IMR-90 (cell line): ENCODE data around the gene CDKAL1.

Experiments used
- CEBPB ChIP-seq: IDR thresholded peaks from 2 replicates; pipeline ENCODE4 v1.6.1; 2012; ENCODE audit warnings: low read depth, low read length, improper control_type of control experiment
- CHD1 ChIP-seq: IDR thresholded peaks from 2 replicates; pipeline ENCODE4 v1.6.1; 2012; ENCODE audit warnings: low read depth, low read length, improper control_type of control experiment
- FOS ChIP-seq: fragments of 150-350 bp; IDR thresholded peaks from 2 replicates; pipeline ENCODE4 v1.6.1; 2016; ENCODE audit warnings: low read depth, low read length
- MAZ ChIP-seq: IDR thresholded peaks from 2 replicates; pipeline ENCODE4 v1.6.1; 2012; ENCODE audit warnings: low read depth, mild to moderate bottlenecking, low read length, improper control_type of control experiment, moderate library complexity, borderline replicate concordance
- POLR2A ChIP-seq: IDR thresholded peaks from 2 replicates; pipeline ENCODE4 v1.6.1; 2012; ENCODE audit warnings: mild to moderate bottlenecking, low read depth, low read length
- RCOR1 ChIP-seq: IDR thresholded peaks from 2 replicates; pipeline ENCODE4 v1.6.1; 2012; ENCODE audit warnings: mild to moderate bottlenecking, low read length, improper control_type of control experiment; ENCODE audit not compliant: insufficient replicate concordance
- SMC3 ChIP-seq: fragments of 150-350 bp; IDR thresholded peaks from 2 replicates; pipeline ENCODE4 v1.6.1; 2016; ENCODE audit warnings: low read depth, mild to moderate bottlenecking, antibody characterized with exemption, low read length, moderate library complexity
- TF ChIP-seq, protein P1 (sequence below): conservative IDR thresholded peaks from 2 replicates; pipeline ENCODE4 v1.5.1; 2012; ENCODE audit warnings: mild to moderate bottlenecking, low read depth, low read length, improper control_type of control experiment
- TF ChIP-seq, protein P2 (sequence below): fragments of 150-350 bp; IDR thresholded peaks from 2 replicates; pipeline ENCODE4 v1.6.1; 2017; ENCODE audit warnings: mild to moderate bottlenecking, antibody characterized with exemption, low read length, low read depth

DNA sequence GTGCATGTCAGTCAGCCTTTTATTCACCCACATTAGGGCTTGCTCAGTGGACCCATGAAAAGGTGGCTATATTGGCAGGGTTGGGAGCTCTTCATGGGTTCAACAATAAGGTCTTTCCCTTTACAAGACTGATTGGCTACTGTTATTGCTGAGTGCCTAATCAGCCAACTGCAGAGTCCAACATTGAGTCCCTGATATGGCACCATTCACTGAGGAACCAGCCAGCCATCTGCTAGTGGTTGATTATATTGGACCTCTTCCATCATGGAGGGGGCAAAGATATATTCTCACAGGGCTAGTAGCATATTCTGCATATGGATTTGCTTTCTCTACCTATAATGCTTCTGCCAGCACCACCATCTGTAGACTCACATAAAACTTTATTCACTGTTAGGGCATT lies 69.9 kb downstream of the CDKAL1 start:
- TF ChIP-seq, protein P1, sequence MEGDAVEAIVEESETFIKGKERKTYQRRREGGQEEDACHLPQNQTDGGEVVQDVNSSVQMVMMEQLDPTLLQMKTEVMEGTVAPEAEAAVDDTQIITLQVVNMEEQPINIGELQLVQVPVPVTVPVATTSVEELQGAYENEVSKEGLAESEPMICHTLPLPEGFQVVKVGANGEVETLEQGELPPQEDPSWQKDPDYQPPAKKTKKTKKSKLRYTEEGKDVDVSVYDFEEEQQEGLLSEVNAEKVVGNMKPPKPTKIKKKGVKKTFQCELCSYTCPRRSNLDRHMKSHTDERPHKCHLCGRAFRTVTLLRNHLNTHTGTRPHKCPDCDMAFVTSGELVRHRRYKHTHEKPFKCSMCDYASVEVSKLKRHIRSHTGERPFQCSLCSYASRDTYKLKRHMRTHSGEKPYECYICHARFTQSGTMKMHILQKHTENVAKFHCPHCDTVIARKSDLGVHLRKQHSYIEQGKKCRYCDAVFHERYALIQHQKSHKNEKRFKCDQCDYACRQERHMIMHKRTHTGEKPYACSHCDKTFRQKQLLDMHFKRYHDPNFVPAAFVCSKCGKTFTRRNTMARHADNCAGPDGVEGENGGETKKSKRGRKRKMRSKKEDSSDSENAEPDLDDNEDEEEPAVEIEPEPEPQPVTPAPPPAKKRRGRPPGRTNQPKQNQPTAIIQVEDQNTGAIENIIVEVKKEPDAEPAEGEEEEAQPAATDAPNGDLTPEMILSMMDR = no peak
- TF ChIP-seq CEBPB (no peak), POLR2A (no peak), MAZ (no peak), CHD1 (no peak), SMC3 (no peak), FOS (no peak), RCOR1 (no peak)
- TF ChIP-seq, protein P2, sequence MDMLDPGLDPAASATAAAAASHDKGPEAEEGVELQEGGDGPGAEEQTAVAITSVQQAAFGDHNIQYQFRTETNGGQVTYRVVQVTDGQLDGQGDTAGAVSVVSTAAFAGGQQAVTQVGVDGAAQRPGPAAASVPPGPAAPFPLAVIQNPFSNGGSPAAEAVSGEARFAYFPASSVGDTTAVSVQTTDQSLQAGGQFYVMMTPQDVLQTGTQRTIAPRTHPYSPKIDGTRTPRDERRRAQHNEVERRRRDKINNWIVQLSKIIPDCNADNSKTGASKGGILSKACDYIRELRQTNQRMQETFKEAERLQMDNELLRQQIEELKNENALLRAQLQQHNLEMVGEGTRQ = no peak
